ENCODE data around the gene RBMS3. TPM values are rescaled to one million over a fixed set of nuclear protein-coding genes. Genes with fewer than 3 reads are reported as not detected.
A peak's percentile ranks its signal among the peaks of the same experiment; 100 is the strongest.
"Not testable (repeated sequence)": the region's sequence is repeated elsewhere in the genome, so short reads cannot be mapped to it uniquely, and the experiment has no call there.

RBMS3 gene
- total RNA-seq, 4 donors from 2014 or later, result 2.8 to 77.6 (median 13.7) TPM

DNA sequence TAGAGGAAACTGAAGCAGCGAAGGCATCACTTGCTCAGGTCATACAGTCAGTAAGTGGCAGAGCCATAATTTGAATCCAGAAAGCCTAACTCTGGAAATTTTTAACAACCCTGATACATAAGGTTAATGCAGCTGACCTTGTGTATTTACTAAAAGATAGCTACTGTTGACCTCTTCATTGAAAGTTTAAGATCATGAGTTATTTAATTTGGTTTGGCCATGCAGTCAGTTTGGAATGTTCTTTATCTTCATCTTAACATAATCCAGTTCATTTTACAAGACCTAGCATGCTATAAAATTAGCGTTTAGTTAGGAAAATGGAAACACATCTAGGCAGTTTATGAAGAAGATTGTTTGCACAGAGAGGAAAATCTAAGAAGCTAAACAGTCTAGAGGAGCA is 240.9 kb downstream of the RBMS3 start:
- no peaks in the 10 kb centered on the region for H3K27me3 ChIP-seq
- H3K4me1 ChIP-seq, result no peaks in the 10 kb centered on the region
- no peaks in the 10 kb centered on the region for H3K9me3 ChIP-seq
- no peak for DNase-seq
- TF ChIP-seq POLR2A (IDR thresholded peaks at IDR 0.05), result no peak
- TF ChIP-seq, protein P1, sequence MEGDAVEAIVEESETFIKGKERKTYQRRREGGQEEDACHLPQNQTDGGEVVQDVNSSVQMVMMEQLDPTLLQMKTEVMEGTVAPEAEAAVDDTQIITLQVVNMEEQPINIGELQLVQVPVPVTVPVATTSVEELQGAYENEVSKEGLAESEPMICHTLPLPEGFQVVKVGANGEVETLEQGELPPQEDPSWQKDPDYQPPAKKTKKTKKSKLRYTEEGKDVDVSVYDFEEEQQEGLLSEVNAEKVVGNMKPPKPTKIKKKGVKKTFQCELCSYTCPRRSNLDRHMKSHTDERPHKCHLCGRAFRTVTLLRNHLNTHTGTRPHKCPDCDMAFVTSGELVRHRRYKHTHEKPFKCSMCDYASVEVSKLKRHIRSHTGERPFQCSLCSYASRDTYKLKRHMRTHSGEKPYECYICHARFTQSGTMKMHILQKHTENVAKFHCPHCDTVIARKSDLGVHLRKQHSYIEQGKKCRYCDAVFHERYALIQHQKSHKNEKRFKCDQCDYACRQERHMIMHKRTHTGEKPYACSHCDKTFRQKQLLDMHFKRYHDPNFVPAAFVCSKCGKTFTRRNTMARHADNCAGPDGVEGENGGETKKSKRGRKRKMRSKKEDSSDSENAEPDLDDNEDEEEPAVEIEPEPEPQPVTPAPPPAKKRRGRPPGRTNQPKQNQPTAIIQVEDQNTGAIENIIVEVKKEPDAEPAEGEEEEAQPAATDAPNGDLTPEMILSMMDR (IDR thresholded peaks at IDR 0.05), result no peak
- H3K4me3 ChIP-seq, result no peak overlapping the region
- no peaks in the 10 kb centered on the region for H3K36me3 ChIP-seq
- peak overlapping the region in 1 of 4 donors; percentile 1 for H3K27ac ChIP-seq

DNA sequence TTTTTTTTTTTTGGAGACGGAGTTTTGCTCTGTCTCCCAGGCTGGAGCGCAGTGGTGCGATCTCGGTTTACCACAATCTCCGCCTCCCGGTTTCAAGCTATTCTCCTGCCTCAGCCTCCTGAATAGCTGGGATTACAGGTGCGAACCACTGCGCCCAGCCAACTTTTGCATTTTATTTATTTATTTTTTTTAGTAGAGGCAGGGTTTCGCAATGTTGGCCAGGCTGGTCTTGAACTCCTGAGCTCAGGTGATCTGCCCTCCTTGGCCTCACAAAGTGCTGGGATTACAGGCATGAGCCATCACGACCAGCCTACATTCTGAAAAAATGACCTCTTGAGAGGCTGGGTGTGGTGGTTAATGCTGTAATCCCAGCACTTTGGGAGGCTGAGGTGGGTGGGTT is 243.6 kb downstream of the RBMS3 start:
- not testable (repeated sequence) for H3K4me3 ChIP-seq, DNase-seq, H3K9me3 ChIP-seq, H3K4me1 ChIP-seq, H3K27me3 ChIP-seq, H3K36me3 ChIP-seq
- peak overlapping the region in 1 of 4 donors; percentile 6 for H3K27ac ChIP-seq

DNA sequence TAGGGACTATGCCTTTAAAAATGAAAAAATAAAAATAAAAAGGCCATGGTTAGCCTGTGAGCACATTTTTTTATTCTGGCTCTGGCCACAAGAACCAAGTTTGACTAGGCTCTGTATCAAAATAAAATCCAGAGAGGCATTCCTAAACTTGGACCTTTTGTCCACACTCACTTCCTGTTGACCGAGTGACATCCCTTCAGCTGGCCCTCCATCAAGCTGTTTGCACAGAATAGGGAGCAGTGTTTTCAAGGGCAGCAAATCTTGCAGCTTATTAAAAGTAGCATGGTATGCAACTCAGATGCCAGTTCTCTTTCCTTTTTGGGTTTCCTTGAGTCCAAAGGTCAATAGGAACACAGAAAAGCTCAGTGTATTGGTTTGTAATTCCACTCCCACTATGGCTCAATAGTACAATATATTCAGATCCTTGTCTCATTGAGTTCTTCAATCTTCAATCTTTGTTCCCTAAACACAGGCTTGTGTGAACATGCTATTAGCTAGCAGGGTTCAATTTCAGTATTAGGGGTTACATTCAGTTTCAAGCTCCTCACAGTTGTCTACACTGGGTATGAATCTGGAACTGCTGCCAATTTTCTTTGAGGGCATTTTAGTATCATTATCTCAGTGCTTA is 244.5 kb downstream of the RBMS3 start:
- H3K4me3 ChIP-seq, result no peak overlapping the region
- DNase-seq, result peak in 1 of 3 donors; percentile 65
- TF ChIP-seq POLR2A (IDR thresholded peaks at IDR 0.05), result no peak
- TF ChIP-seq, protein P1 (IDR thresholded peaks at IDR 0.05), result no peak
- no peaks in the 10 kb centered on the region for H3K4me1 ChIP-seq
- H3K36me3 ChIP-seq, result no peaks in the 10 kb centered on the region
- H3K27ac ChIP-seq, result peak overlapping the region in 3 of 4 donors; percentile 16 to 52 (median 48)
- no peaks in the 10 kb centered on the region for H3K27me3 ChIP-seq
- H3K9me3 ChIP-seq, result no peaks in the 10 kb centered on the region

DNA sequence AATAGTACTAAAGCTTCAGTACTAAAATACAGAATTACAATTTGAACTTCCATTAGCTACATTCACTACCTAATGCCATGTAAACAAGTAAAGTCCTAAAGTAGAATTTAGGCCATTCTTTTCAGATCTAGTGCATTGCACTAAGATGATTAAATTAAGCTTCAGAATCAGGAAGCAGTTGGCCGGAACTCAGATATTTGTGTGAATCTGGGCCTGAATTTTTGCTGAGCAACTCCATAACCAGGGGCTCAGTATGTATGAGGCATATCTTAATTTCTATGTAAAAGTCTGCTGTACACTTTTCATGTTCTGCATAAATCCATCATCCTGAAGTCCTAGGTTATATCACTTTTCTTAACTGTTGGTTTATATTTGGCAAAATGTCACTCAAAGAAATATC is 246.4 kb downstream of the RBMS3 start:
- Histone ChIP-seq H3K9me3 (no peaks in the 10 kb centered on the region), H3K4me1 (no peaks in the 10 kb centered on the region), H3K27ac (no peak overlapping the region), H3K27me3 (no peaks in the 10 kb centered on the region), H3K36me3 (no peaks in the 10 kb centered on the region), H3K4me3 (no peak overlapping the region)
- no peak for DNase-seq
- no peak for TF ChIP-seq POLR2A (IDR thresholded peaks at IDR 0.05)
- TF ChIP-seq, protein P1 (IDR thresholded peaks at IDR 0.05), result no peak

DNA sequence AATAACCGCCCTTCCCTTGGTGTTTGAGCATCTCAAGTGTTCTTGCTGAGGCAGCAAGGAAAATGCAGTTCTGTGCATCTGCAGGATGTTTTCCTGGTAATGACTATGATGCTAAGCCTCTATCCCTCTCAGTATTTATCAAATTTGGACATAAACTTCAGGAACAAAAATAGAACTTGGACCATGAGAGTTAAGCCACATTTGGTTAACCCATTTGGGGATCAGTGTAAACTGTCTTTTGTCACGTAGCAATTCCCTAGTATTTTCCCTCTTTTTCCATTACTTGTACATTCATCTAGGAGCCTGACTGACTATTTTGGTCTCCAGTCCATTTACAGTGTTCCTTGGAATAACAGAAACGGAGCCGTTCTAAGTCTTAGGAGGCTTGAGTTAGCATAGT is 250.8 kb downstream of the RBMS3 start:
- Histone ChIP-seq H3K36me3 (no peaks in the 10 kb centered on the region), H3K27me3 (no peaks in the 10 kb centered on the region), H3K27ac (peak overlapping the region in 1 of 4 donors; percentile 22), H3K9me3 (no peaks in the 10 kb centered on the region), H3K4me3 (no peak overlapping the region), H3K4me1 (no peaks in the 10 kb centered on the region)
- DNase-seq, result no peak
- TF ChIP-seq POLR2A (IDR thresholded peaks at IDR 0.05), result no peak
- TF ChIP-seq, protein P1 (IDR thresholded peaks at IDR 0.05), result no peak

DNA sequence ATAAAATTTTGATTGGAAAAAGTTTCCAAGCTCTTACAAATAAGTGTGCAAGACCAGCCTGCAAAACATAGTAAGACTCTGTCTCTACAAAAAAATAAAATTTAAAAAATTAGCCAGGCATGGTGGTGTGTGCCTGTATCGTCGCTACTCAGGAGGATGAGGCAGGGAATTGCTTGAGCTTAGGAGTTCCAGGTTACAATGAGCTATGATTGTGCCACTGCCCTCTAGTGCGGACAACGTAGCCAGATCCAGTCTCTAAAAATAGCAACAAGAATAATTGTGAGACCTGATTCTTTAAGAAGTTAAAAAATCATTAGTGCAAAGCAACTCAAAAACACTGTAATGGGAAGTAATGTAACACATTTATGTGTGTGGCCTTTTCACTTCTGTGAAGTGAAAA is 251.6 kb downstream of the RBMS3 start:
- TF ChIP-seq POLR2A (IDR thresholded peaks at IDR 0.05), result no peak
- TF ChIP-seq, protein P1 (IDR thresholded peaks at IDR 0.05), result no peak
- Histone ChIP-seq H3K27ac (no peak overlapping the region), H3K4me1 (no peaks in the 10 kb centered on the region), H3K9me3 (no peaks in the 10 kb centered on the region), H3K36me3 (no peaks in the 10 kb centered on the region), H3K27me3 (no peaks in the 10 kb centered on the region), H3K4me3 (no peak overlapping the region)
- DNase-seq, result no peak
